Dendritic cell treated with granulocyte-macrophage colony-stimulating factor and Interleukin-4, amounts not matched to agents 40 ng/mL and 50 ng/mL, for 4 days (primary cell): ENCODE results near the gene PEA15.

Source experiments
- H3K27ac Mint-ChIP-seq: one replicate; pipeline ENCODE4 v1.8.0; 2022; ENCODE audit warnings: mild to moderate bottlenecking, mixed read lengths
- H3K27me3 Mint-ChIP-seq: one replicate; pipeline ENCODE4 v1.8.0; 2022; ENCODE audit warnings: mild to moderate bottlenecking, mixed read lengths
- H3K36me3 Mint-ChIP-seq: one replicate; pipeline ENCODE4 v1.8.0; 2022; ENCODE audit warnings: low read depth, mixed read lengths
- H3K4me1 Mint-ChIP-seq: one replicate; pipeline ENCODE4 v1.8.0; 2022; ENCODE audit warnings: low read depth, mixed read lengths
- H3K4me3 Mint-ChIP-seq: one replicate; pipeline ENCODE4 v1.8.0; 2022; ENCODE audit warnings: mild to moderate bottlenecking, moderate library complexity, mixed read lengths
- H3K9me3 Mint-ChIP-seq: one replicate; pipeline ENCODE4 v1.8.0; 2022; ENCODE audit warnings: mixed read lengths
- intact Hi-C: fragments of 100-400 bp; cut with micrococcal nuclease; formaldehyde crosslinking; loops from one replicate; pipeline ENCODE4 v1.15.0; 2022

The PEA15 gene

DNA sequence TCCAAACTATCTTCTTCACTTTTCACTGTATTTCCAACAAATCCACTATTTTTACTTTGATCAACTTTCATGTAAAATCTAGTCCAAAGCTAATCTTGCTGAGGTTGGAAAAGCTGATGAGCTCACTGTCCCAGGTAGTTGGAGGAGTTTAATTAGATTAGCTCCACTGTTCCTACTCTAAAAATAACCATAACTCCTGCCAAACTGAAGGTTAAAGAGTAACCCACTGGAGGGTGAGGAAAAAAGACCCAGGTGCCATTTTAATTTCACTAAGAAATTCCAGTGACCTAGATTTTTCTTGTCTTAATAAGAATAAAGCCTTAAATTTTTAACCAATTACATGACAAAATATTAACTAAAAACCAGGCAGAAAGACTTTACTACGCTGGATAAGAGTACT lies 41.9 kb downstream of the PEA15 start:
- no peaks in the 10 kb centered on the region for H3K27me3 Mint-ChIP-seq
- H3K9me3 Mint-ChIP-seq = no peaks in the 10 kb centered on the region
- H3K4me3 Mint-ChIP-seq = no peak overlapping the region
- no peak overlapping the region for H3K27ac Mint-ChIP-seq
- intact Hi-C loops = no loop called here
- peaks cover 71% of the 10 kb centered on the region for H3K36me3 Mint-ChIP-seq
- H3K4me1 Mint-ChIP-seq = no peaks in the 10 kb centered on the region

DNA sequence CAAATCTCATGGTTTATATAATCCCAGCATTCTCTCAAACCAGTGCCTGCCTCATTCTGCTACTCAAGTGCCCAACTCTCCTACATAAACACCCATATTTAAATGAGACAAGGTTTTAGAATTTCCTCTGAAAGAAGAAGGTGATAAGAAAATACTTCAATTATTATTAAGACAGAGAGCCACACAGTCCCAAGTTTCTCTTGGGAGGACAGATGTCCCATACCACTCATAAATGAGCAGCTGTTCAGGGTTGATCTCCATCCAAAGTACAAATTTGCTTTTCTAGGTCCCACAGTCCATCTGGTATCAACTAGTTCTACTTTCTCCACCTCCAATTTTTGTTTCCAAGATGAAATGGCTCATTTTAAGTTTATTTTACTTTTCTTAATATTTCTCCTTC lies 45.8 kb downstream of the PEA15 start:
- intact Hi-C loops = loop anchor here (5.0 kb wide), 2 partner anchors 149 to 314 kb away; no protein-coding TSS in a partner anchor
- Mint-ChIP-seq H3K27me3 (no peaks in the 10 kb centered on the region), H3K4me3 (no peak overlapping the region), H3K4me1 (no peaks in the 10 kb centered on the region), H3K36me3 (peaks cover 63% of the 10 kb centered on the region), H3K27ac (no peak overlapping the region), H3K9me3 (no peaks in the 10 kb centered on the region)

- Mint-ChIP-seq H3K4me3 (no peak overlapping the region), H3K9me3 (no peaks in the 10 kb centered on the region), H3K27ac (no peak overlapping the region), H3K27me3 (no peaks in the 10 kb centered on the region), H3K4me1 (no peaks in the 10 kb centered on the region), H3K36me3 (peaks cover 58% of the 10 kb centered on the region)
- intact Hi-C loops = loop anchor here (1.0 to 5.0 kb wide), 3 partner anchors 59 to 315 kb away; no protein-coding TSS in a partner anchor
Measured at GRCh38 chr1:160251687-160252526, 46.7 kb downstream of the PEA15 start.

DNA sequence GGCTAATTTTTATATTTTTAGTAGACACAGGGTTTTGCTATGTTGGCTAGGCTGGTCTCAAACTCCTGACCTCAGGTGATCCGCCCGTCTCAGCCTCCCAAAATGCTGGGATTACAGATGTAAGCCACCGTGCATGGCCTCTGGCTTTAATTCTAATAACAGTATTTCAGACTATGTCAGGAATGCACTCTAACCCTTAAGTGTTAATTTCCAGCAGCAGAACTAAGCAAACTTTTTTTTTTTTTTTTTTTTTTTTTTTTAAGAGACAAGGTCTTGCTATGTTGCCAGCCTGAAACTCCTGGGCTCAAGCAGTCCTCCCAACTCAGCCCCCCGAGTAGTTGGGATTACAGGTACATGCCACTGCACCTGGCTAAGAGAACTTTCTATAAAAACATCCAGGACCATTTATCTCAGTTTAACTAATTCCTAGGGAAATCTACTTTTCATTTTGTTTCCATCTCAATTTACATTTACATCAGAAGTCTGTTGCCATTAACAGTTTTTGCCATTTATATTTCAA lies 50.7 kb downstream of the PEA15 start:
- Mint-ChIP-seq H3K27me3 (no peaks in the 10 kb centered on the region), H3K36me3 (peaks cover 64% of the 10 kb centered on the region), H3K9me3 (no peaks in the 10 kb centered on the region), H3K27ac (no peak overlapping the region), H3K4me1 (peaks cover 17% of the 10 kb centered on the region), H3K4me3 (no peak overlapping the region)
- intact Hi-C loops = no loop called here

DNA sequence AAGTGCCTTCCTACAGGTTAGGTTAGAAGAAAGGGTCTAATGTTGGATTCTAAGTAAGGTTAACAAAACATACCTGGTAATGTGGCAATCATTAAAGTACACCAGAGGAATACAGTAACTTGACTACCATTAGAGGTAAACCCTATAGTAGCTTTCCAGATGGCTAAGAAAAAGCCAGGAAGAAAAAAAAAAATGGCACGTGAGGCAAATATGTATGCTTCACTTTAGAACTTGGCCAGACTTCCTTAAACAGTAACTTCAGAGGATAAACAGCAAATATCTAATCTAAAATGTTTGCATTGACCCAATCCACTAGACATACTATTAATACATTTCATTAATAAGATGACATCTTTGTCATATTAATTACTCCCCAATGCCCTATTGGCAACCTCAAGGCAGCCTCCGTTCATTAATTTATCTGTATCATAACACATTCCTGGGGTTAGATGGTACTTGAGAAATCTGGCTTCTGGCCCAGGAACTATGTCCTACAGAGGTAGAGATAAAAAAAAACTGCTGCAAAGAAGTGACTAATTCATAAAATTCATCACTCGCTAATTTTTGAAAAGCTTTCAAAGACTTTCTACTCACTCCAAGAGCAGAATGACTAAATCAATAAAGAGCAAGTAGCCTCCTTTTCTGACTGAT lies 51.3 kb downstream of the PEA15 start:
- no peak overlapping the region for H3K4me3 Mint-ChIP-seq
- H3K9me3 Mint-ChIP-seq = no peaks in the 10 kb centered on the region
- H3K27ac Mint-ChIP-seq = no peak overlapping the region
- peaks cover 60% of the 10 kb centered on the region for H3K36me3 Mint-ChIP-seq
- H3K27me3 Mint-ChIP-seq = no peaks in the 10 kb centered on the region
- peaks cover 20% of the 10 kb centered on the region for H3K4me1 Mint-ChIP-seq
- intact Hi-C loops = no loop called here

GRCh38 chr1:160257411-160258015 lies 52.3 kb downstream of the PEA15 start:
- H3K36me3 Mint-ChIP-seq = peaks cover 61% of the 10 kb centered on the region
- H3K27ac Mint-ChIP-seq = no peak overlapping the region
- H3K27me3 Mint-ChIP-seq = no peaks in the 10 kb centered on the region
- H3K4me1 Mint-ChIP-seq = peaks cover 20% of the 10 kb centered on the region
- no peaks in the 10 kb centered on the region for H3K9me3 Mint-ChIP-seq
- H3K4me3 Mint-ChIP-seq = no peak overlapping the region
- intact Hi-C loops = no loop called here

- intact Hi-C loops = no loop called here
- H3K27me3 Mint-ChIP-seq = no peaks in the 10 kb centered on the region
- H3K4me1 Mint-ChIP-seq = peaks cover 25% of the 10 kb centered on the region
- H3K9me3 Mint-ChIP-seq = no peaks in the 10 kb centered on the region
- H3K27ac Mint-ChIP-seq = no peak overlapping the region
- no peak overlapping the region for H3K4me3 Mint-ChIP-seq
- peaks cover 54% of the 10 kb centered on the region for H3K36me3 Mint-ChIP-seq
Measured at GRCh38 chr1:160258177-160258798, 53.1 kb downstream of the PEA15 start.

DNA sequence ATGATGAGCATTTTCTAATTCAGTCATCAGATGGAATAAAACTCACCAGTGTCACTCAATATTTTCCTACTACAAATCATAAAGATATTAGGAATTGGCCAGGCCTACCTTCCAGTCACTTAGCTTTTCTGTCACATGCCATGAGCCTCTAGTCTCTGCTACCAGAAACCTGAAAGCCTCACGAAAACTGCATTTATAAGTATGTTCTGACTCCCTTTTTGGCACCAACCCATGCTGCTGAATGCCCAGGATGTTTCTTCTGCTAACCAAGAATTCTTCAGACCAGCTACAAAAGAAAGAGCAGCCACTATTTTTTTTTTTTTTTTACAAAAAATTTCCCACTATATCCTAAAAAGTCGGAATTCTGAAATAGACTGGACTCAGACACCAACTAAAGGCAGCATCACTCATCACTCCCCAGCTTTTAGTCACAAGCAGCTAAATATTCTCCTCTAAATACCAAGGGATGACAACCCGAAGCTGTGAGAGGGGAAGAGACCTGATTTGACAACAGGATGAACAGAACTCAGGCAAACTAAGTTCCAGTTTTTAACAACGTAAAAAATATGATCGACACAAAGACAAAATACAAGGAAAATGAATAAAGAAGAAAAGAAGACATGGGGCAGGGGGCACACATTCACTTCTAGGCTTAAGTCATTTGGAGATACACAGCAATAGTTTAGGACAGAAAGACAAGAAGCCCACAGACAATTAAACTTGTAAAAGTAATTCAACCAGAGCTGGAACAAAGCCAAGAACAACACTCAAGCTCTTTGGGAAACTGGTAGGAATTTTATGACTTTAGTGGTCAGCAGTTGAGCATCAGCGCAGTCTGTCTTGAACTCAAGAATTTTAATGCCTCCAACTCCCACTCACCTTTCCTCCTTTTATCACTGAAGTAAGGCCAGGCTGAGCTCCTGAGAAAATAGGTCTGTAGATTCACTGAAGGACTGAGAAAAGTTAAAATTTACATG lies 55.5 kb downstream of the PEA15 start:
- intact Hi-C loops = no loop called here

DNA sequence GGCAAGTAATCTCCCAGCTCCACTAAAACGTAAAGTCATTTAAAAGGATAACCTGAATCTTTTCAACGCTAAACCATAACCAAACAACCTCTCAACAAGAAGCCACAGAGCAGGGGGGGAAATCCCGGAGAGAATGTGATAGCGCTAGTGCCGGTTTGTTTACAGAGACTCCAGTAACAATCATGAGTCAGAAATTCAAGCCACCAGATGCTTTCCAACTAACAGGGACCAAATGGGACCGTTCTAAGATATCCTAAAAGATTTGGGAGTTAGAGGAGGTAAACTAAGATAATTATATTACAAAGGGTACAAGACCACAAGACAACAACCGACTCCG lies 56.3 kb downstream of the PEA15 start:
- Mint-ChIP-seq H3K27ac (peak overlapping the region; percentile 99), H3K4me1 (peaks cover 30% of the 10 kb centered on the region), H3K27me3 (peaks cover 1% of the 10 kb centered on the region), H3K36me3 (peaks cover 39% of the 10 kb centered on the region), H3K4me3 (peak overlapping the region; percentile 95), H3K9me3 (no peaks in the 10 kb centered on the region)
- intact Hi-C loops = no loop called here

More for the DNA sequence above, 55.5 kb downstream of the PEA15 start:
- Mint-ChIP-seq H3K27ac (peak overlapping the region; percentile 99), H3K27me3 (no peaks in the 10 kb centered on the region), H3K9me3 (no peaks in the 10 kb centered on the region), H3K36me3 (peaks cover 39% of the 10 kb centered on the region), H3K4me1 (peaks cover 30% of the 10 kb centered on the region), H3K4me3 (peak overlapping the region; percentile 53)

- Mint-ChIP-seq H3K4me3 (peak within 1 kb of the TSS; percentile 95), H3K27ac (peak within 1 kb of the TSS; percentile 99), H3K27me3 (peaks cover 3% of the 10 kb centered on the region), H3K9me3 (no peaks in the 10 kb centered on the region), H3K36me3 (peaks cover 39% of the 10 kb centered on the region), H3K4me1 (peaks cover 30% of the 10 kb centered on the region)
- intact Hi-C loops = loop anchor here (1.0 kb wide), 1 partner anchor 23 kb away; the partner anchor contains the start of gene PEX19
Measured at GRCh38 chr1:160261893-160262794, 57.0 kb downstream of the PEA15 start, which contains the start of gene DCAF8. Gene DCAF8, minus strand, starts transcription at chr1:160262549. Its CDS starts 18,541 bp downstream, at chr1:160244008.

- Mint-ChIP-seq H3K27me3 (peaks cover 6% of the 10 kb centered on the region), H3K27ac (no peak overlapping the region), H3K4me1 (peaks cover 20% of the 10 kb centered on the region), H3K36me3 (peaks cover 19% of the 10 kb centered on the region), H3K9me3 (no peaks in the 10 kb centered on the region), H3K4me3 (no peak overlapping the region)
- intact Hi-C loops = no loop called here
Measured at GRCh38 chr1:160264795-160265307, 59.7 kb downstream of the PEA15 start.
